Measurements from ENCODE around the gene BCKDK. TPM values are rescaled to one million over a fixed set of nuclear protein-coding genes. Genes with fewer than 3 reads are reported as not detected.

Gene BCKDK
- total and polyA plus RNA-seq, 2 of the 8 experiments (the other 6 are each of a cell fraction or from before 2014, with no cell fraction given): 49.6 to 77.1 TPM

DNA sequence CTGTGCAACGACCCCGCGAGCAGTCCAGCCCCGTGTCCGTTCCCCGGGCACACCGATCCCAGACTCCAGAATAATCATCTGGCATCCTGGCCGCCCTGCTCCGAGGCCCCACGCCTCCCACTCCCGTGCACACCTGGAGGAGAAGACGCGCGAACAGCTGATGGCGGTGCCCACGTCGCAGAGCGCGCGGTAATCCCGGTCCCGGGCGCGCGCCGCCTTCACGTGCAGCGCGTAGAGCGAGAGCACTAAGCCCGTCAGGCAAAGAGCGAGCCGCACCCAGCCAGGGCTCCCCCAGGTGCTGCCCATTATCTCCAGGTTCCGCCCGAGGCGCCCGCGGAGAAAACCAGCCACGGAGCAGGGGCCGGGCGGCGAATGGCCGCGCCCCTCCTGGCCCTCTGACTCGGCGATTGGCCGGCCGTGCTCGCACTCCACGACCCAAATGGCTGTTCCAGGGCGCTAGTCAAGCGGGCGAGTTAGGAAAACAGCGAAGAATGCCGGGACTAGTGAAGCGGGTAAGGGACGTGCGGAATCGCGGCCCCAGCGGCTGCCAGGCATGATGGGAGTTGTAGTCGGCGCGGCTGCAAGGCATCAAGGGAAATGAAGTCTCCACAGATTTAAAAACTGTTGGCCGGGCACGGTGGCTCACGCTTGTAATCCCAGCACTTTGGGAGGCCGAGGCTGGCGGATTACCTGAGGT lies 13.6 kb upstream of the BCKDK start, which contains the start of gene VKORC1:
Gene VKORC1 (minus strand): TSS at position 374 of the 697 bp plus-strand sequence. CDS start 68 bp downstream, at position 306.
- ChIA-PET CTCF (ENCODE audit: partially characterized antibody) (interaction anchor here (0.7 to 1.4 kb wide), 2 partner anchors 13 to 21 kb away, joined by 3 to 5 read pairs; partner anchors contain the start of genes ZNF646 and ZNF668), POLR2A (ENCODE audit: partially characterized antibody) (interaction anchor here (0.7 to 4.2 kb wide), 10 partner anchors 8 to 110 kb away, joined by 3 to 26 read pairs (median 5); partner anchors contain the start of genes FUS, HSD3B7, KAT8 and ZNF646)
- Histone ChIP-seq H3K9ac (replicated peaks in 1 of 4; ENCODE audit: extremely low read depth in 1 of 4, low read depth in 3 of 4, low read length in 3 of 4) (peak within 1 kb of the TSS; percentile 46 to 83 (median 73)), H4K8ac (ENCODE audit: extremely low read depth, insufficient read depth, low read length) (peak within 1 kb of the TSS; percentile 83), H4K5ac (ENCODE audit: insufficient read length, low read depth, low read length) (peak within 1 kb of the TSS; percentile 89), H3K27ac (ENCODE audit: low read depth, low read length) (peak within 1 kb of the TSS; percentile 16; the same call in 1 of the 2 replicates), H3K79me2 (ENCODE audit: control insufficient read depth in 1 of 2, insufficient read depth in 2 of 2, low read length in 2 of 2) (peaks cover 0 to 7% of the 10 kb centered on the region in 2 experiments; a peak in 1 of 4 replicates), H3K4me3 (ENCODE audit: extremely low read depth in 1 of 4, insufficient read depth in 2 of 4, low read depth in 3 of 4, low read length in 4 of 4) (peak within 1 kb of the TSS; percentile 87 to 96 (median 92)), H3K27me3 (replicated peaks in 1 of 4; ENCODE audit: control insufficient read depth in 3 of 4, extremely low read depth in 1 of 4, insufficient read depth in 3 of 4, low read length in 3 of 4) (no peaks in the 10 kb centered on the region), H3K56ac (replicated peaks; ENCODE audit: insufficient read length, low read depth, low read length) (peak within 1 kb of the TSS; percentile 82), H3K14ac (ENCODE audit: insufficient read length) (peak within 1 kb of the TSS; percentile 91), H2BK12ac (ENCODE audit: low read depth, low read length) (peak within 1 kb of the TSS; percentile 75; the same call in 1 of the 2 replicates), H4K20me1 (replicated peaks in 1 of 2; ENCODE audit: control insufficient read depth in 1 of 2, insufficient read depth in 2 of 2, low read length in 2 of 2) (peaks cover 2 to 13% of the 10 kb centered on the region in 2 experiments), H3K4me2 (ENCODE audit: insufficient read depth in 1 of 2, low read depth in 2 of 2, low read length in 2 of 2) (peak within 1 kb of the TSS; percentile 85 to 91), H3K36me3 (ENCODE audit: control insufficient read depth in 2 of 4, insufficient read depth in 4 of 4, low read length in 3 of 4) (peaks cover 0 to 11% (median 4%) of the 10 kb centered on the region in 4 experiments; a peak in 5 of 8 replicates), H3K4ac (replicated peaks; ENCODE audit: insufficient read length, low read depth, low read length) (peak within 1 kb of the TSS; percentile 3), H2AK5ac (ENCODE audit: low read depth, low read length) (peak within 1 kb of the TSS; percentile 53; the same call in 1 of the 2 replicates), H3K23me2 (ENCODE audit: low read depth, low read length) (peaks cover 10% of the 10 kb centered on the region), H2BK20ac (ENCODE audit: low read length) (peak within 1 kb of the TSS; percentile 80; the same call in 1 of the 2 replicates), H3K9me3 (ENCODE audit: insufficient read depth in 2 of 2, low read depth in 1 of 2, low read length in 1 of 2) (no peaks in the 10 kb centered on the region), H2BK15ac (ENCODE audit: low read length) (peak within 1 kb of the TSS; percentile 29; the same call in 1 of the 2 replicates), H2BK120ac (replicated peaks; ENCODE audit: low read depth, low read length) (peak within 1 kb of the TSS; percentile 43), H4K91ac (replicated peaks; ENCODE audit: insufficient read length, low read length) (peak within 1 kb of the TSS; percentile 55), H3K79me1 (ENCODE audit: low read depth, low read length) (peaks cover 10% of the 10 kb centered on the region), H3K23ac (ENCODE audit: insufficient read length) (no peak within 1 kb of the TSS), H3K18ac (ENCODE audit: extremely low read depth, low read length) (peak within 1 kb of the TSS; percentile 87), H3K4me1 (replicated peaks in 1 of 4; ENCODE audit: control insufficient read depth in 3 of 4, insufficient read depth in 4 of 4, low read length in 3 of 4) (peaks cover 0 to 9% (median 3%) of the 10 kb centered on the region in 4 experiments; a peak in 4 of 7 replicates), H2BK5ac (ENCODE audit: low read depth, low read length) (peak within 1 kb of the TSS; percentile 86; the same call in 1 of the 2 replicates), H2AFZ (ENCODE audit: low read length) (peak within 1 kb of the TSS; percentile 54)
- DNase-seq (ENCODE audit: low read depth in 1 of 2, low spot score in 2 of 2): peak; percentile 90 to 92
- WGBS, 2 experiments (ENCODE audit: extremely low coverage in 1 of 2, insufficient coverage in 1 of 2, insufficient read length in 1 of 2, insufficient replicate concordance in 2 of 2, low coverage in 1 of 2, low lambda C conversion rate in 2 of 2, missing lambda C conversion rate in 1 of 2): 2% methylated on average over 49 of the region's 69 CpGs; no CpG with 5 or more reads in 1 of the 2 experiments
- no peak for FAIRE-seq
- TF ChIP-seq TAF1 (IDR thresholded peaks at IDR 0.05; ENCODE audit: low read depth, low read length) (peak; percentile 70; the same call in 1 of the 2 replicates), RXRA (IDR thresholded peaks at IDR 0.05; ENCODE audit: insufficient read depth, low read depth, low read length) (no peak), GTF2F1 (IDR thresholded peaks at IDR 0.05; ENCODE audit: borderline replicate concordance, low read depth, low read length) (no peak), CHD2 (IDR thresholded peaks at IDR 0.05; ENCODE audit: low read length) (0 out of 2 replicates have a peak, but pooled peaks have one; percentile 12), SUZ12 (IDR thresholded peaks at IDR 0.05; ENCODE audit: low read length) (no peak), TEAD4 (IDR thresholded peaks at IDR 0.05; ENCODE audit: low read depth, low read length) (peak; percentile 12; the same call in 1 of the 2 replicates), CBX8 (IDR thresholded peaks at IDR 0.05; ENCODE audit: borderline replicate concordance, low read depth, low read length) (no peak), JUN (IDR thresholded peaks at IDR 0.05; ENCODE audit: low read depth, low read length) (no peak), BACH1 (IDR thresholded peaks at IDR 0.05; ENCODE audit: low read length) (no peak), TCF12 (IDR thresholded peaks at IDR 0.05; ENCODE audit: low read depth, low read length) (no peak)
- TF ChIP-seq, protein P1, sequence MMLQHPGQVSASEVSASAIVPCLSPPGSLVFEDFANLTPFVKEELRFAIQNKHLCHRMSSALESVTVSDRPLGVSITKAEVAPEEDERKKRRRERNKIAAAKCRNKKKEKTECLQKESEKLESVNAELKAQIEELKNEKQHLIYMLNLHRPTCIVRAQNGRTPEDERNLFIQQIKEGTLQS (IDR thresholded peaks at IDR 0.05; ENCODE audit: insufficient read depth, low read depth, low read length): no peak
